Transverse colon (tissue), 4 donors: ENCODE results near the gene CTDSP2. TPM values are rescaled to one million over a fixed set of nuclear protein-coding genes. Genes with fewer than 3 reads are reported as not detected.

Experiments
- DNase-seq: peaks from one replicate; pipeline ENCODE4 v3.0.0-alpha.2; 2019
- H3K27ac ChIP-seq, 4 donors: fragments of 200-600 bp; sonication (generic); 2 replicates each; pipeline ENCODE4 v1.5.1; 2016 to 2018; ENCODE audit warnings: inconsistent platforms in 4 of 4
- H3K27me3 ChIP-seq: fragments of 200-600 bp; sonication (generic); 2 replicates; pipeline ENCODE4 v1.5.1; 2017; ENCODE audit warnings: inconsistent platforms
- H3K36me3 ChIP-seq, 4 donors: fragments of 200-600 bp; sonication (generic); 2 replicates each; pipeline ENCODE4 v1.5.1; 2017 to 2019; ENCODE audit warnings: inconsistent platforms in 4 of 4
- H3K4me1 ChIP-seq, 4 donors: fragments of 200-600 bp; sonication (generic); 2 replicates each; pipeline ENCODE4 v1.5.1; 2017 to 2020; ENCODE audit warnings: inconsistent platforms in 4 of 4
- H3K4me3 ChIP-seq, 4 donors: fragments of 200-600 bp; sonication (generic); 1 replicate in 1 of 4; 2 replicates in 3 of 4; pipeline versions ENCODE4 v1.5.1 to v1.6.1; 2017 to 2019; ENCODE audit warnings: inconsistent platforms in 4 of 4
- H3K9me3 ChIP-seq, 2 donors: fragments of 200-600 bp; sonication (generic); 2 replicates each; pipeline ENCODE4 v1.5.1; 2017 to 2019; ENCODE audit warnings: inconsistent platforms in 2 of 2
- CTCF ChIP-seq, 5 experiments: fragments of 200-600 bp in 3 of 5; fragments of 450-650 bp in 2 of 5; sonication (generic) in 3 of 5; IDR thresholded peaks; 1 replicate in 2 of 5; 2 replicates in 3 of 5; pipeline ENCODE4 v1.5.1; 2016 to 2017; ENCODE audit warnings: antibody characterized with exemption in 5 of 5, inconsistent platforms in 3 of 5, mild to moderate bottlenecking in 2 of 5, moderate library complexity in 1 of 5
- EP300 ChIP-seq: sonication (generic); formaldehyde crosslinking; IDR thresholded peaks from one replicate; pipeline ENCODE4 v1.6.1; 2017; ENCODE audit warnings: antibody characterized with exemption, low read depth
- POLR2A ChIP-seq: fragments of 450-650 bp; IDR thresholded peaks from one replicate; pipeline ENCODE4 v1.6.1; 2016; ENCODE audit warnings: antibody characterized with exemption, mild to moderate bottlenecking, moderate library complexity
- POLR2AphosphoS5 ChIP-seq, 3 donors: sonication (generic); formaldehyde crosslinking; IDR thresholded peaks; one replicate each; pipeline ENCODE4 v1.6.1; 2016; ENCODE audit warnings: antibody characterized with exemption in 3 of 3
- WGBS, 2 donors: methylation state at CpG; one replicate each; pipeline ENCODE4 v1.1.5; 2018; ENCODE audit warnings: low coverage in 1 of 2; 5-methylcytosine and 5-hydroxymethylcytosine counted together
- in situ Hi-C, 4 donors: fragments of 200-750 bp; cut with MboI; loops; one replicate each; pipeline versions ENCODE4 v1.15.0 to v1.15.1; 2017; ENCODE audit warnings: low sequenced_read_pairs in 3 of 4, low pct_ligation_motif_present in 1 of 4, low pct_unique_long_range_greater_than_20kb in 1 of 4
- intact Hi-C: fragments of 100-400 bp; cut with DNase I; formaldehyde crosslinking; loops from one replicate; pipeline ENCODE4 v1.15.1; 2023; ENCODE audit warnings: low total_unique reads
- total RNA-seq, 4 donors: library from RNA; depleted of rRNA; stranded (reverse); fragments of >200 nt; gene quantifications; one replicate each; pipeline ENCODE4 v1.1.0, GENCODE V29; 2016

The CTDSP2 gene
- total RNA-seq, 4 donors from 2014 or later, result 174 to 268 (median 231) TPM

GRCh38 chr12:57781244-57781643 is 65.3 kb downstream of the CTDSP2 start:
- intact Hi-C loops (no loop called here), in situ Hi-C loops (no loop called here)
- no peaks in the 10 kb centered on the region for H3K9me3 ChIP-seq
- H3K27ac ChIP-seq, result peak overlapping the region in 1 of 4 donors; percentile 35
- H3K27me3 ChIP-seq, result no peaks in the 10 kb centered on the region
- DNase-seq, result no peak
- H3K4me1 ChIP-seq, result peaks cover 11 to 21% (median 14%) of the 10 kb centered on the region in 4 donors
- TF ChIP-seq POLR2A (no peak), CTCF (IDR thresholded peaks at IDR 0.05) (no peak), EP300 (no peak), POLR2AphosphoS5 (IDR thresholded peaks at IDR 0.05) (no peak)
- H3K36me3 ChIP-seq, result peaks cover 0 to 6% (median 3%) of the 10 kb centered on the region in 4 donors
- WGBS, 2 donors, result 81 to 94% methylated on average over 3 of the region's 3 CpGs
- no peak overlapping the region for H3K4me3 ChIP-seq

GRCh38 chr12:57780284-57780897 is 66.1 kb downstream of the CTDSP2 start:
- TF ChIP-seq POLR2AphosphoS5 (IDR thresholded peaks at IDR 0.05) (no peak), CTCF (IDR thresholded peaks at IDR 0.05) (no peak), EP300 (no peak), POLR2A (no peak)
- Histone ChIP-seq H3K27me3 (no peaks in the 10 kb centered on the region), H3K4me1 (peaks cover 11 to 21% (median 14%) of the 10 kb centered on the region in 4 donors), H3K9me3 (no peaks in the 10 kb centered on the region), H3K4me3 (no peak overlapping the region), H3K27ac (no peak overlapping the region), H3K36me3 (no peaks in the 10 kb centered on the region)
- 89% methylated on average over 4 of the region's 4 CpGs; no CpG with 5 or more reads in 1 of the 2 donors for whole genome bisulfite sequencing, 2 donors
- intact Hi-C loops, result no loop called here
- in situ Hi-C loops, result no loop called here
- no peak for DNase-seq

GRCh38 chr12:57779736-57780135 is 66.8 kb downstream of the CTDSP2 start:
- Histone ChIP-seq H3K36me3 (no peaks in the 10 kb centered on the region), H3K4me3 (no peak overlapping the region), H3K4me1 (peaks cover 11 to 21% (median 14%) of the 10 kb centered on the region in 4 donors), H3K9me3 (no peaks in the 10 kb centered on the region), H3K27me3 (no peaks in the 10 kb centered on the region), H3K27ac (no peak overlapping the region)
- WGBS, 2 donors, result 55% methylated on average over 1 of the region's 1 CpG; no CpG with 5 or more reads in 1 of the 2 donors
- no peak for DNase-seq
- intact Hi-C loops, result no loop called here
- TF ChIP-seq POLR2A (no peak), EP300 (no peak), CTCF (IDR thresholded peaks at IDR 0.05) (no peak), POLR2AphosphoS5 (IDR thresholded peaks at IDR 0.05) (no peak)
- in situ Hi-C loops, result no loop called here

GRCh38 chr12:57777911-57778310 is 68.6 kb downstream of the CTDSP2 start:
- no peaks in the 10 kb centered on the region for H3K36me3 ChIP-seq
- H3K4me1 ChIP-seq, result peaks cover 4 to 16% (median 9%) of the 10 kb centered on the region in 4 donors
- no peaks in the 10 kb centered on the region for H3K27me3 ChIP-seq
- WGBS, 2 donors, result 82 to 94% methylated on average over 3 to 7 of the region's 7 CpGs
- no peak for TF ChIP-seq POLR2A
- no peak for TF ChIP-seq POLR2AphosphoS5 (IDR thresholded peaks at IDR 0.05)
- TF ChIP-seq EP300, result no peak
- TF ChIP-seq CTCF (IDR thresholded peaks at IDR 0.05), result no peak
- no peak overlapping the region for H3K27ac ChIP-seq
- DNase-seq, result no peak
- intact Hi-C loops (no loop called here), in situ Hi-C loops (no loop called here)
- H3K4me3 ChIP-seq, result no peak overlapping the region
- no peaks in the 10 kb centered on the region for H3K9me3 ChIP-seq
